ENCODE results near the gene ARCN1.

The ARCN1 gene

DNA sequence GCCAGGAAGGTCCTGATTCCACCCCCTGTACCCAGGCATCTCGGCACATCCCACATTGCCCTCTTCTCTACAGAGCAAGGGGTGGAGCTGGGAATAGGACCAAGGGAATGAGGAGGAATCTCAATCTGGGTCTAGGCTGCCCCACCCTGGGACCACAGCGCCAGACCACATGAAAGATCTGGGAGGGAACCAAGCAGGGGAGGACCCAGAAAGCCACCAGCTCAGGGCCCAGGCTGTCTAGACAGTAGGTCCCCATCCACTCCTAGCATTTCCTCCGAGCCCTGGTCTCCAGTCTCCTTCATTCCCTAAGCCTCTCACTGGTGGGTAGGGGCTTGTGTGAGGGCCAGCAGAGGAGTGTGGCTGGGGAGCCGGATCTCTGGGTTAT, 46.8 kb downstream of the ARCN1 start:
- TF ChIP-seq, protein P1, sequence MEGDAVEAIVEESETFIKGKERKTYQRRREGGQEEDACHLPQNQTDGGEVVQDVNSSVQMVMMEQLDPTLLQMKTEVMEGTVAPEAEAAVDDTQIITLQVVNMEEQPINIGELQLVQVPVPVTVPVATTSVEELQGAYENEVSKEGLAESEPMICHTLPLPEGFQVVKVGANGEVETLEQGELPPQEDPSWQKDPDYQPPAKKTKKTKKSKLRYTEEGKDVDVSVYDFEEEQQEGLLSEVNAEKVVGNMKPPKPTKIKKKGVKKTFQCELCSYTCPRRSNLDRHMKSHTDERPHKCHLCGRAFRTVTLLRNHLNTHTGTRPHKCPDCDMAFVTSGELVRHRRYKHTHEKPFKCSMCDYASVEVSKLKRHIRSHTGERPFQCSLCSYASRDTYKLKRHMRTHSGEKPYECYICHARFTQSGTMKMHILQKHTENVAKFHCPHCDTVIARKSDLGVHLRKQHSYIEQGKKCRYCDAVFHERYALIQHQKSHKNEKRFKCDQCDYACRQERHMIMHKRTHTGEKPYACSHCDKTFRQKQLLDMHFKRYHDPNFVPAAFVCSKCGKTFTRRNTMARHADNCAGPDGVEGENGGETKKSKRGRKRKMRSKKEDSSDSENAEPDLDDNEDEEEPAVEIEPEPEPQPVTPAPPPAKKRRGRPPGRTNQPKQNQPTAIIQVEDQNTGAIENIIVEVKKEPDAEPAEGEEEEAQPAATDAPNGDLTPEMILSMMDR (conservative IDR thresholded peaks at IDR 0.05; ENCODE audit: low read length) = no peak
- H3K4me3 ChIP-seq (ENCODE audit: low read length) = peak overlapping the region; percentile 36
- DNase-seq (ENCODE audit: low read depth) = peak; percentile 92

DNA sequence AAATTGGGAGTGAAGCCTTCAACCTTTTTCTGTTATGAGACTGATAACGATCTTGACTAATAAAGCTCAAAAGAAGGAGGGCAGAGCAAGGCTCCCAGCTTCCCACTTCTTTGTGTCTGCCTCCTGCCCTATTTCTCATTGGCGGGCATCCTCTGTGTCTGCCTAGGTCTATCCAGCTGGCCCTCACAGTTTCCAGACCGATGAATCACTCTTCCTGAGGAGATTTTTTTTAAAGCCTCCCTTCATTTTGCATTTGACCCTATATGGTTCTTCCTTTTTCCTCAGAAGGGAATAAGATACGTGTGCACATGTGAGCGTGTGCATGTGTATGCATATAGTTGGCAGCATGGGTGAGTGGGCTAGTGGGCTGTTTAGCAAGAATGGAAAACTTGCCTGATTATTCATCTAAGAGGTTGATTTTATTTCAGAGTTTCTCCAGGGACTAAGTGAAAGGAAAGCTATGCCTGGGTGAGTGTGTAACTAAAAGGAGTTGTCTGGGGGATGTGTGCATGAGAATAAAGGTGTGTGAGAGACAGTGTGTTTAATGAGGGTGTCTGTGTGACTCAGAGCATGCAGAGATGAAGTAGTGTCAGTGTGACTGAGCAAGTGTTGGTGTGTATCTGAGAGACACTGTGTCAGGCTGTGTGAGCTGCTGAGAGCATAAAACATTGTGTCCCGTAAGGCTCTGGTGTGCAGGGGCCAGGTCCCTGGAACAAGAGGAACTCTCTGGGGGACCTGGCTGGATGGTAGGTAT, 47.4 kb downstream of the ARCN1 start:
- DNase-seq (ENCODE audit: low read depth) = peak; percentile 94
- TF ChIP-seq, protein P1 (conservative IDR thresholded peaks at IDR 0.05; ENCODE audit: low read length) = no peak
- H3K4me3 ChIP-seq (ENCODE audit: low read length) = peak overlapping the region; percentile 36; the same call in 1 of the 2 replicates

DNA sequence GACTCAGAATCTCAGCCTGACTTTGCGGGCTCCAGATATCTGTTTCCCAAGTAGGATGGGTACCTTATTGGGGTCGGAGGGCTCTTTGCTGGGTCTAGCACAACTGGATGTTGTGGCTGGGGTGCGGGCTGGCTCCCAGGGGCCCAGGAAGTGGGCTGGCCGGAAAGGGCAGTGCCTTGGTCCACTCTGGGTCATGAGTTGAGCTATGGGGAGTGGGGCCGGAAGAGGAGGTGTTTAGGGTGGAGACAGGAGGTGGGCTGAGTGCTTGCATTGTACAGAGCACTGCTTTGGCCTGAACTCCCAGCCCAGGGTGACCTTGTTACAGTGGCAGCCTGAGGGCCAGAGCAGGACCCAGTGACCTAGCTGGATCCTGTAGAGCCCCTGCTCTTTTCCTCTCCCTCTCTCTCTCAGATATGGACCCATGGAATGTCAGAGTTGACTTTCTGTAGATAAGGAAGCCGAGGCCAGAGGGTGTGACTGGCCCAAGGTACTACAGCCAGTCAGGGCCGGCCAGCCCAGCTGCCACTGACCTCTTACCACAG, 48.4 kb downstream of the ARCN1 start:
- H3K4me3 ChIP-seq (ENCODE audit: low read length) = peak overlapping the region; percentile 79
- TF ChIP-seq, protein P1 (conservative IDR thresholded peaks at IDR 0.05; ENCODE audit: low read length) = no peak
- DNase-seq (ENCODE audit: low read depth) = no peak

DNA sequence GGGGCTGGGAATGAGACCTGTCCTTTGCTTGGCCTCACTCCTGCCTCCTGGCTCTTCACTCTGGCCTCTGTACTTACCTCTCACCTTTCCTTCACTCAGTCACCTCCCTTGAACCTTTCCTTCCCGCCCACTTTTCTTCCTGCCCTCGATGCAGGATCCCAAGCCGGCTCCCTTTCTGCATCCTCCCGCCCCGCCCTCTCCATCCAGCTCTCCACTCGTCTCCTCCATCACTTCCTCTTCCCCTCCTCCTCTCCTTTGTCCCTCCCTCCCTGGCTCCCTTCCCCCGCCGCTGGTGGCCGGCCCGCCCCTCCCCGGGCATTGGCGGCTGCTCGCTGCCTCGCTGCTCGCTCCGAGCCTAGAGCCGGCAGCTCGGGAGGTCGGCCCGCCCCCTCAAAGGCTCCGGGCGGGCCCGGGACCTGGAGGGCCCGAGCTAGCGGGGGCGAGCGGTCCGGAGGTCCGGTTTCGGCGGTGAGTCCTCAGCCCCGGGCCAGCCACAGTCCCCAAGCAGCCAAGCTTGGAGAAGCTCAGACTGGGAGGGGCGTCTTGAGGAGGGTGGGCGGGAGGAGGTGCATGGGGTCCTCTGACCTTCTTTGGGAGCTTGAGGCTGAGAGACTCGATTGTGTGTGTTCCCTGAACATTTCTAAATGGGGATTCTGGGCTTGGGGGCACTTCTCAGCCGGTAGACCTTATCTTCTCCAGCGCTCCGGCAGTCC, 49.0 kb downstream of the ARCN1 start:
- H3K4me3 ChIP-seq (ENCODE audit: low read length) = peak overlapping the region; percentile 79
- peak; percentile 86 for DNase-seq (ENCODE audit: low read depth)
- TF ChIP-seq, protein P1 (conservative IDR thresholded peaks at IDR 0.05; ENCODE audit: low read length) = no peak

DNA sequence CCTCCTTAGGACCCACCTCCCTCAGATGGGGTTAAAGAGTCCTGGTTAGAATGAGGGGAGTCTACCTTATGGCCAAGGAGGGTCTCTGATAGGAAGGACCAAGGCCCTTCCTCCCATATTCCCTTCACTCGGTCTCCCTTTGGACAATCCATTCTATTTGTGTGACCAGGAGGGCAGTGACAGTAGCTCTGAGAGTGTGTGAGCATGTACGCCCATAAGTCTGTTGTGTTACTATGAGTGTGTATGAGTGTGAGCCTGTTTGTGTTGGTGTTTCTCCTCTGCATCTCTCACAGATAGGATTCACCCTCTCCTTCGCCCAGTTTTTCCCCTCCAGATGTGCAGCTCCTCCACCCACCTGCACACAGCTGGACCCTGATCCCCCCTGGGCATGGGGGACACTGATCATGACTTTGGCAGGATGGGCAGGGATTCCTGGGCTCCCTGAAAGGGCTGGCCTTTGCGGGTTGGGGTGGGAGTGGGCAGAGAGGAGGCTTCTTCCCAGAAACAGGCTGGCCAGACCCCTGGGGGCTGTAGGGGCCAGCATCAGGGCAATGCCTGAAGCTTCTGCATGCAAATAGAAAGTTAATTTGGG, 49.7 kb downstream of the ARCN1 start:
- TF ChIP-seq, protein P1 (conservative IDR thresholded peaks at IDR 0.05; ENCODE audit: low read length) = no peak
- H3K4me3 ChIP-seq (ENCODE audit: low read length) = peak overlapping the region; percentile 79
- no peak for DNase-seq (ENCODE audit: low read depth)

DNA sequence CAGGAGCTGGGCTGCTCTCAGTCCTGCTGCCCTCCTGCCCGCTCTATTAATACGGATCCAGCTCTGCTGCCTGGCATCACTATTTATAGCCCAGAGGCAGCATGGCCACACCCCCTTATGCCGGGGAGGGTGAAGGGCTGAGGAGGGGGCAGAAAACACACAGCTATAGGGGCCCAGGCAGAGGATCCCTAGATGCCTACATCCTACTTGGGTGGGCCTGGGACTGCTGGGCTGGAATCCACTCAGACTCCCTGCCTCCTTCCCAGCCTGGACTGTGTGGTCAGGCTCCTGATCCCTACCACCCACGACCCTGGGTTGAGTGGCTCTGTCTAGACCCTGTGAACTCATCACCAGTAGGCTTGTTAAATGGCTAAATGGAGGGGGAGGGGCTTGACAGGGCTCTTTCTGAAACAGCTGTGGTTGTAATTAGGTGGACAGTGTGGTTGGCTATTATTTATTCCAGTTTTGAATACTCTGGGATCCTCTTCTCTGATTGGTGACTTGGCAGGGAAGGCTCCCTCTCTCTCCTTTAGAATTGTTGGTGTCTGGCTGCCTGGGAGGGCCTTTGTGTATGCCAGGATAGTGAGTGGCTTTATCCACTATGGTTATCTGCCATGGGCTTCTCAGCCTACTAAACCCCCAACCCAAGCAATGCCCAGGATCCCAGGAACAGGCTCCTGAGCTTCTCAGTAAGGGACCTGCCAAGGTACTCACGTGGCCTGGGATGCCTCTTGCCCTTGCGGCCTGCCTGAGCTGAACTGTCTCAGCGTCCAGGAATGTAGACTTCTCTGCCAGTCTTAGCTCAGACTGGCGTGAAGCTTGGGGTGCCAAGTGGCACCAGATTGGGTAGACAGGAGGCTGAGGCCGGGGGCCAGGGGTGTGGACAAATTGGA, 50.4 kb downstream of the ARCN1 start:
- peak overlapping the region; percentile 79 for H3K4me3 ChIP-seq (ENCODE audit: low read length)
- peak; percentile 91 for DNase-seq (ENCODE audit: low read depth)
- TF ChIP-seq, protein P1 (conservative IDR thresholded peaks at IDR 0.05; ENCODE audit: low read length) = no peak

Measured in AG10803 (cell line).